Measurements from ENCODE around the gene MDP1. TPM values are rescaled to one million over a fixed set of nuclear protein-coding genes. Genes with fewer than 3 reads are reported as not detected.
"Not testable (repeated sequence)": the region's sequence is repeated elsewhere in the genome, so short reads cannot be mapped to it uniquely, and the experiment has no call there.

MDP1 gene
- total RNA-seq, 4 donors from 2014 or later: 5.6 to 137 (median 24.2) TPM

DNA sequence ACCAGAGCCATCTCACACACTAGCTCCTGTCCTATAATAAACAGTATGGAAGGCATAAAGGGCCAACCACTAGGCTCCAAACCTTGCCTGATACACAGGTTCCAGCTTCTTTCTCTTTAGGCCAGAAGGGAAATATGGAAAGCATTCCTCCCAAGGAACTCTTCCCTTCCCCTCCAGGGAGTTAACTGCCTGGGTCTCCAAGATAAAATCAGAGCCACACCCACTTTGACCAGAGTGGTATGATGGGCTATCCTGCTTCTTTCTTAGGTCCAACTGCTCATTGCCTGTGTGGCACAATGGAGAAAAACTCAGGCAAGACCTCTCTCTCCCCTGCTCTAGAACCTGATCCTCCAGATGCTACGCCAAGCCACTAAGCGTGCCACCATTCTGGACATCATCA, 8.2 kb downstream of the MDP1 start:
- DNase-seq: no peak

DNA sequence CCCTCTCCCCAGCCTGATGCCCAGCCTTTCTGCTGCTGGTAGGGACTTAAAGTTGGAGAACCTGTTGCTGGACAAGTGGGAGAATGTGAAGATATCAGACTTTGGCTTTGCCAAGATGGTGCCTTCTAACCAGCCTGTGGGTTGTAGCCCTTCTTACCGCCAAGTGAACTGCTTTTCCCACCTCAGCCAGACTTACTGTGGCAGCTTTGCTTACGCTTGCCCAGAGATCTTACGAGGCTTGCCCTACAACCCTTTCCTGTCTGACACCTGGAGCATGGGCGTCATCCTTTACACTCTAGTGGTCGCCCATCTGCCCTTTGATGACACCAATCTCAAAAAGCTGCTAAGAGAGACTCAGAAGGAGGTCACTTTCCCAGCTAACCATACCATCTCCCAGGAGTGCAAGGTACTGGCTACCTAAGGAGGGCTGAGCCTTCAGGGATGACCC, 8.7 kb downstream of the MDP1 start:
- TF ChIP-seq, protein P1, sequence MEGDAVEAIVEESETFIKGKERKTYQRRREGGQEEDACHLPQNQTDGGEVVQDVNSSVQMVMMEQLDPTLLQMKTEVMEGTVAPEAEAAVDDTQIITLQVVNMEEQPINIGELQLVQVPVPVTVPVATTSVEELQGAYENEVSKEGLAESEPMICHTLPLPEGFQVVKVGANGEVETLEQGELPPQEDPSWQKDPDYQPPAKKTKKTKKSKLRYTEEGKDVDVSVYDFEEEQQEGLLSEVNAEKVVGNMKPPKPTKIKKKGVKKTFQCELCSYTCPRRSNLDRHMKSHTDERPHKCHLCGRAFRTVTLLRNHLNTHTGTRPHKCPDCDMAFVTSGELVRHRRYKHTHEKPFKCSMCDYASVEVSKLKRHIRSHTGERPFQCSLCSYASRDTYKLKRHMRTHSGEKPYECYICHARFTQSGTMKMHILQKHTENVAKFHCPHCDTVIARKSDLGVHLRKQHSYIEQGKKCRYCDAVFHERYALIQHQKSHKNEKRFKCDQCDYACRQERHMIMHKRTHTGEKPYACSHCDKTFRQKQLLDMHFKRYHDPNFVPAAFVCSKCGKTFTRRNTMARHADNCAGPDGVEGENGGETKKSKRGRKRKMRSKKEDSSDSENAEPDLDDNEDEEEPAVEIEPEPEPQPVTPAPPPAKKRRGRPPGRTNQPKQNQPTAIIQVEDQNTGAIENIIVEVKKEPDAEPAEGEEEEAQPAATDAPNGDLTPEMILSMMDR (IDR thresholded peaks at IDR 0.05): no peak
- TF ChIP-seq POLR2A (IDR thresholded peaks at IDR 0.05): no peak
- no peaks in the 10 kb centered on the region for H3K36me3 ChIP-seq

More for the DNA sequence above, 8.2 kb downstream of the MDP1 start:
- Histone ChIP-seq H3K27me3 (no peaks in the 10 kb centered on the region), H3K4me3 (no peak overlapping the region), H3K4me1 (no peaks in the 10 kb centered on the region), H3K36me3 (no peaks in the 10 kb centered on the region), H3K9me3 (no peaks in the 10 kb centered on the region), H3K27ac (no peak overlapping the region)
- intact Hi-C loops (cut with DNase I; ENCODE audit: low total_unique reads): no loop called here
- no peak for TF ChIP-seq POLR2A (IDR thresholded peaks at IDR 0.05)
- TF ChIP-seq, protein P1 (IDR thresholded peaks at IDR 0.05): no peak

DNA sequence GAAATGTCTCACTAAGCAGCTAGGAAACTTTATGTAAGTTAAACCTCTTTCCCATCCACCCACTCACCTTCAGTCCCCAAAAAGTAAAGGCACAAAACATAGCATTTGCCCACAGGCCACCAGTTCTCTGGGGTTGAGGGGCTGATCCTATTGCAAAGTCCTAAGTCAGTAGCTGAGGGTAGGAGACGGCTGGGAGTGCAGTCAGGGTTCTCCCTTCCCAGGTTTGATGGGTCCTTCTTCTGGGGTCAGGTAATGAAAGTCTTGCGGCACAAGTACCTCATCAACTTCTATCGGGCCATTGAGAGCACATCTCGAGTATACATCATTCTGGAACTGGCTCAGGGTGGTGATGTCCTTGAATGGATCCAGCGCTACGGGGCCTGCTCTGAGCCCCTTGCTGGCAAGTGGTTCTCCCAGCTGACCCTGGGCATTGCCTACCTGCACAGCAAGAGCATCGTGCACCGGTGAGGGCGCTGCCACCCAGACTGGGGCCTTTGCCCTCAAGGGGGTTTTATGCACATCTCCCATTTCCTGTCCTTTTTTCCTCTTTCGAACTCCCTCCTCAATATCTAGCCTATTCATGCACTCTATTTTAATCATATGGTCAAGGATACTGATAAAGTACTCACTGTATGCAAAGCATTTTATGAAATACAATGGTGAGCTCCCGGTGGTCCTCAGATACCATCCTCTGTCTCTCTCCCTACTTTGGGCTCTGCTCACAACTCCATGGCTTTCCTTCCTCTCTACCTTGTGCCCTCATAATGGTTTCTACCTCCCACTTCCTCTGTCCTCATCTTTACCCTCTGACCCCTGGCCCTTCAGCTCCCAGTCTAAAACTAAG, 9.4 kb downstream of the MDP1 start:
- H3K9me3 ChIP-seq: no peaks in the 10 kb centered on the region
- H3K36me3 ChIP-seq: no peaks in the 10 kb centered on the region
- DNase-seq: no peak
- H3K4me3 ChIP-seq: no peak overlapping the region
- TF ChIP-seq POLR2A (IDR thresholded peaks at IDR 0.05): no peak
- TF ChIP-seq, protein P1 (IDR thresholded peaks at IDR 0.05): no peak
- H3K27me3 ChIP-seq: no peaks in the 10 kb centered on the region
- intact Hi-C loops (cut with DNase I; ENCODE audit: low total_unique reads): no loop called here
- H3K4me1 ChIP-seq: no peaks in the 10 kb centered on the region
- H3K27ac ChIP-seq: no peak overlapping the region

More for the DNA sequence above, 8.7 kb downstream of the MDP1 start:
- intact Hi-C loops (cut with DNase I; ENCODE audit: low total_unique reads): no loop called here
- Histone ChIP-seq H3K4me3 (no peak overlapping the region), H3K4me1 (no peaks in the 10 kb centered on the region), H3K27me3 (no peaks in the 10 kb centered on the region), H3K27ac (no peak overlapping the region), H3K9me3 (no peaks in the 10 kb centered on the region)
- no peak for DNase-seq

DNA sequence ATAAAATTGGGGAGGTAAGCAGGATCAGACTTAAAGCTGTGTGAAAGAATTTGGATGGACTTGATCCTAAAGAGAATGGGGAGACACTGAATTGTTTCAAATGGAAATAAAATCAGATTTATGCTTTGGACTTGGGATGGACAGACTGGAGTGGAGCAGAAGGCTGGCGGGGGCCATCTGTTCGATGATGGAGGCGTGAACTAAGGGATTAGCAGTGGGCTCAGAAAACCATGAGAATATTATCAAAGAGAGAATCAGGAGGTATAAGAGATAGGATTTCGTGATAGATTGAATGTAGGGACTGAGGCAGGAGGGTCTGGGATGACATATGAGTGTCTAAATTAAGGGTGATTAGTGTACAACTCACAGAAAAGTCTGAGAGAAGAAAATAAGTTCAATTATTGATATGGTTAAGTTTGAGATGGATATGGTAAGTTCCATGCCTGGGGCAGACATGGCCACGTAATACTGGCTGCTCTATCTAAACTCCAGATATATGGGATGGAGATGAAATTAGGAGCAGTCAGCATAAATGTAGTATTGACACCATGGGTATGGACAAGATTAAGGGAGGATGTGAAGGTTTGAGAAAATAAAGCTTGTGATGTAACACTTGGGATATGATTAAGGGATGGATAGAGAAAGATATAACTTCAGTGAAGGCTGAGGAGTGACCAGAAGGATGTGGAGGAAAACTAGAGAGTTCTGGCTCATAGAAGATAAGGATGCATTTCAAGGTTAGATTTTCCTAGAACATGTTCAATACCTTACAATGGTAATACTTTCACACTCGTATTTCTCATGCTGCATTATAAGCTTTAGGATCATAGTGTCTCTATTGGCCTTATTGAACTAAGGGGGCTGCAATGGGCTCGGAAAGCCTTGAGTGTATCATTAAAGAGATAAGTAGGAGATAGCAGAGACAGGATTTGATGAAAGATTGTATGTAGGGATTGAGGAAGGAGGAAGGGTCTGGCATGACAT, 11.4 kb downstream of the MDP1 start:
- no peak for DNase-seq
- no peaks in the 10 kb centered on the region for H3K9me3 ChIP-seq
- no peaks in the 10 kb centered on the region for H3K36me3 ChIP-seq

DNA sequence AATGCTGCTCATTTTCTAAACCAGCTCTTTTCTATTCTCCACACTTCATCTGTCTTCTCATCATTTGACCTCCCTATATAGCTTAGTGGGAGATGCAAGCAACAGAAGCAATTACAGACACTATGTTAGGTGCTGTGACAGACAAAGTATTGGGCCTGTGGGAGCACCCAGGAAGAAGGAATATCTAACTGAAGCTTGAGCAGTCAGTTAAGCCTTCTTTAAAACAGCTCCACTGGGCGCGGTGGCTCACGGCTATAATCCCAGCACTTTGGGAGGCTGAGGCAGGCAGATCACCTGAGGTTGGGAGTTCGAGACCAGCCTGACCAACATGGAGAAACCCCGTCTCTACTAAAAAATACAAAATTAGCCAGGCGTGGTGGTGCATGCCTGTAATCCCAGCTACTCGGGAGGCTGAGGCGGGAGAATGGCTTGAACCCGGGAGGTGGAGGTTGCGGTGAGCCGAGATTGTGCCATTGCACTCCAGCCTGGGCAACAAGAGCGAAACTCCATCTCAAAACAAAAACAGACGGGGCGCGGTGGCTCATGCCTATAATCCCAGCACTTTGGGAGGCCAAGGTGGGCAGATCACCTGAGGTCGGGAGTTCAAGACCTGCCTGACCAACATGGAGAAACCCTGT, 12.5 kb downstream of the MDP1 start:
- DNase-seq: not testable (repeated sequence)

More for the DNA sequence above, 11.4 kb downstream of the MDP1 start:
- Histone ChIP-seq H3K27me3 (no peaks in the 10 kb centered on the region), H3K27ac (no peak overlapping the region), H3K4me3 (no peak overlapping the region), H3K4me1 (no peaks in the 10 kb centered on the region)
- no peak for TF ChIP-seq POLR2A (IDR thresholded peaks at IDR 0.05)
- TF ChIP-seq, protein P1 (IDR thresholded peaks at IDR 0.05): no peak
- intact Hi-C loops (cut with DNase I; ENCODE audit: low total_unique reads): no loop called here

DNA sequence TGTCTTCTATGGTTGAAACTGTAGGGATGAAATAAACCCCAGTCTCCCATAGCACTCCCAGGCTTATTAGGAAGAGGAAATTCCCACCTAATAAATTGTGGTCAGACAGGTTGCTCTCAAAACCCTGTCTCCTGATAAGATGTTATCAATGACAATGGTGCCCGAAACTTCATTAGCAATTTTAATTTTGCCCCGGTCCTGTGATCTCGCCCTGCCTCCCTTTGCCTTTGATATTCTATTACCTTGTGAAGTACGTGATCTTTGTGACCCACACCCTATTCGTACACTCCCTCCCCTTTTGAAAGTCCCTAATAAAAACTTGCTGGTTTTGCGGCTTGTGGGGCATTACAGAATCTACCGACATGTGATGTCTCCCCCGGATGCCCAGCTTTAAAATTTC, 13.3 kb downstream of the MDP1 start:
- DNase-seq; H3K4me3 ChIP-seq; H3K4me1 ChIP-seq; H3K9me3 ChIP-seq; H3K36me3 ChIP-seq; intact Hi-C loops (cut with DNase I; ENCODE audit: low total_unique reads); H3K27me3 ChIP-seq; H3K27ac ChIP-seq: not testable (repeated sequence)

More for the DNA sequence above, 12.5 kb downstream of the MDP1 start:
- H3K36me3 ChIP-seq; H3K4me3 ChIP-seq; intact Hi-C loops (cut with DNase I; ENCODE audit: low total_unique reads); H3K27ac ChIP-seq; H3K27me3 ChIP-seq; H3K9me3 ChIP-seq; H3K4me1 ChIP-seq: not testable (repeated sequence)

All from uterus (tissue), 4 donors.